Kidney epithelial cell (primary cell): Measurements from ENCODE around the gene CBY3. TPM values are rescaled to one million over a fixed set of nuclear protein-coding genes. Genes with fewer than 3 reads are reported as not detected.

Experiments used
- DNase-seq: peaks from one replicate; pipeline ENCODE4 v3.0.0-alpha.2; 2010; ENCODE audit warnings: low read depth
- H3K27me3 ChIP-seq: 2 replicates; pipeline ENCODE4 v1.6.0; 2011; ENCODE audit warnings: low read length; ENCODE audit not compliant: control insufficient read depth, insufficient read depth
- H3K36me3 ChIP-seq: 2 replicates; pipeline ENCODE4 v1.5.1; 2011; ENCODE audit warnings: low read length; ENCODE audit not compliant: control insufficient read depth, insufficient read depth
- H3K4me3 ChIP-seq: 2 replicates; pipeline ENCODE4 v1.5.1; 2011; ENCODE audit warnings: low read depth, mild to moderate bottlenecking, control low read depth, low read length
- CTCF ChIP-seq: IDR thresholded peaks from 2 replicates; pipeline ENCODE4 v1.5.1; 2011; ENCODE audit warnings: mild to moderate bottlenecking, moderate library complexity, low read length, control low read depth, inconsistent platforms; ENCODE audit not compliant: insufficient read depth, poor library complexity, severe bottlenecking
- total RNA-seq: library from RNA; depleted of rRNA; stranded (reverse); fragments of >200 nt; gene quantifications from 2 replicates; pipeline ENCODE4 v1.2.3, GENCODE V29; 2015

The CBY3 gene
- total RNA-seq, 1 donor from 2014 or later = not detected

DNA sequence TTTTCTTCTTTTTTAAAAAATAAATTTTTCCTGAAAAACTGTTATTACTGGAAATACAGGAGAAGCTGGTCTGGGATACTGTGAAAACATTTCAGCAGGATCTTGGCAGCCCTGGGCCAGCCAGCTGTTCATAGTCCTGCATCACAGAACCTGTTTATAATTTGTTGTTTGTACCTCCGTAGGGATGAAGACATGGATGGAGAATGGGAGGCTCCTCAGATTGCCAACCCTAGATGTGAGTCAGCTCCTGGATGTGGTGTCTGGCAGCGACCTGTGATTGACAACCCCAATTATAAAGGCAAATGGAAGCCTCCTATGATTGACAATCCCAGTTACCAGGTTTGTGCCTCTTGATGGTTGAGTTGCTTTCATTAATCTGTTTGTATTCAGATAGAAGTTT, 39.4 kb upstream of the CBY3 start:
- DNase-seq = no peak
- Histone ChIP-seq H3K4me3 (no peak overlapping the region), H3K36me3 (peaks cover 5% of the 10 kb centered on the region), H3K27me3 (no peaks in the 10 kb centered on the region)
- no peak for TF ChIP-seq CTCF

DNA sequence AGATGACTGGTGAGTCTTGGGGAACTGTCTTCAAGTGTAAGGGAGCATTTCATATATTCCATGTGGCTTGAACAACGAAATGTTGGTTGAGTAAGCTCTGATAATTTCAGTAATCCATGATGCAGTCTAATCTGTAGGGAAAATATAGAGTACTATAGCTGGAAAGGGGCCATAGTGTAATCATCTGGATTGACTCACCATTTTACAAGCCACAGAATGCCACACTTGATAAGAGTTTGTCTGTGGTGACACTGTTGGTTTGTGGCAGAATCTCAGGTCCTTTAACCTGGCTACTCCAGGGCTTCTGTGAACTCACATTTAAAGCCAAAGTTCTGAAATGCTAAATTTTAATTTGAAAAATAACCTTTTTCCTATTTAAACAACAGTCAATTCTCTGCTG, 35.5 kb upstream of the CBY3 start:
- TF ChIP-seq CTCF = no peak
- no peak for DNase-seq
- Histone ChIP-seq H3K27me3 (no peaks in the 10 kb centered on the region), H3K4me3 (no peak overlapping the region), H3K36me3 (peaks cover 2% of the 10 kb centered on the region)

DNA sequence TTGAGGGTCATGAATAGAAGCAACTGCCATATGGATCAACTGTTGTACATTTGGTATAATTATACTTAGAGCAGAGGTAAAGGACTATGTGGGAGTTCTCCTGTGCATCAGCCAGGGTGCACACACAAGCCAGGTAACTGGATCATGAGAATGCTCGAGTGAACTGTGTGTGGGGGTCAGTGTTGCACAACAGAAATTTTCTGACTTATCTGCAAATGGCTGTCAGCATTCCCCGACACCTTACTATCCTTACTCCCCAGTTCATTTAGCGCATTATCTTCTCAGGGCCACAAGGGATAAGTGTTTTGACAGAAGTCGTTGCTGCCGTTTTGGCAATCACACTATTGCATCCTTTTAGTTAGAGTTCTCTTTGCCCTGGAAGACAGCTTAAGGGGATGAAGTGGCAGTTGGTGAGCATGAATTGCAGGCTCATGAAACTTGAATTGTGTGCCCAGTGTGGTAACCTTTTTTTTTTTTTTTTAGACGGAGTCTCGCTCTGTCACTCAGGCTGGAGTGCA, 19.6 kb upstream of the CBY3 start:
- DNase-seq = no peak
- no peak for TF ChIP-seq CTCF
- H3K27me3 ChIP-seq = no peaks in the 10 kb centered on the region
- no peaks in the 10 kb centered on the region for H3K36me3 ChIP-seq
- peak overlapping the region; percentile 98 for H3K4me3 ChIP-seq

DNA sequence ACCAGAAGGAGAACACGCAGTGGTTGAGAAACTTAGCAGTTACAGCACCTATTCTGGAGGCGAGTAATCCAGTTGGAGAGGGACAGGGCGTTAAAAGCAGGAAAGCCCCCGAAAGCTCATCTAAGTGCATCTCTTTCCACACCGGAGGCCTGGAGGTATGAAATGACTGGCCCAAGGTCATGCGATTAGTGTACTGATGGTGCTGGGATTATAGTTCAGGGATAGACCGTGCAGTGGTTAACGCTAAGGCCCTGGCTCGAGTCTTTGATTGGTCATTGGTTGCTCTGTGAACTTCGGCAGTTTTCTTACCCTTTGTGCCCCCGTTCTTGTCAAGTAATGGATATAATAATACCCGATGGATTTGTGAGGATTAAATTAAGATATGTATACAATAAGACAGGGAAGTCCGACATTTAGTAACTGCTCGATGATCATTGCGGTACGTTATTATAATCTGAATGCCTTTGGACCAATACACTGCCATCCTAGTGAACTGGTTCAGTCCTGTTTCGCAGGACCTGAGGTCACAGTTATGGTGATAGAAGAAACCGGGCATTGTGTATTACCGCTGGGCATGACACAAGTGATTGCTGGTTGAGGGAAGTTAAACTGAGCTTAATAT, 18.9 kb upstream of the CBY3 start:
- H3K27me3 ChIP-seq = no peaks in the 10 kb centered on the region
- no peak for TF ChIP-seq CTCF
- H3K4me3 ChIP-seq = peak overlapping the region; percentile 98
- no peaks in the 10 kb centered on the region for H3K36me3 ChIP-seq
- no peak for DNase-seq

GRCh38 chr5:179698935-179699615, 18.2 kb upstream of the CBY3 start, which contains the start of gene CANX:
Gene CANX (plus strand): TSS chr5:179698967. CDS start chr5:179705682, 6,715 bp downstream.
- H3K4me3 ChIP-seq = peak within 1 kb of the TSS; percentile 98
- H3K27me3 ChIP-seq = no peaks in the 10 kb centered on the region
- DNase-seq = no peak
- H3K36me3 ChIP-seq = no peaks in the 10 kb centered on the region
- no peak for TF ChIP-seq CTCF
